K562 (cell line): Measurements from ENCODE around the gene GSK3B. TPM values are rescaled to one million over a fixed set of nuclear protein-coding genes. Genes with fewer than 3 reads are reported as not detected.

ENCODE experiments used
- ATAC-seq: fragments of 200-7000 bp; cut with Tn5 transposase; 3 replicates; pipeline ENCODE4 v1.9.1; 2020; ENCODE audit warnings: moderate library complexity
- BruUV-seq: library from RNA; stranded (reverse); fragments of 400-500 nt; replicated peaks from 2 replicates; lab custom pipeline; 2021; lab: Mats Ljungman, UMichigan
- CTCF ChIA-PET: fragments of 300-600 bp; formaldehyde crosslinking; extraction: SDS; loops from one replicate; lab custom pipeline; 2021; ENCODE audit warnings: low intra/inter-chr PET ratio; lab: Yijun Ruan, JAX
- POLR2A ChIA-PET: fragments of 300-600, 350-650 bp; sonication (Branson Sonifier 250); formaldehyde crosslinking; extraction: SDS; loops from one replicate; lab custom pipeline; 2021; ENCODE audit warnings: antibody characterized with exemption, inconsistent platforms; lab: Yijun Ruan, JAX
- DNase-seq, 4 experiments: peaks; one replicate each; pipeline versions ENCODE4 v3.0.0 to v3.0.0-alpha.2; 2011 to 2018; ENCODE audit warnings: low spot score in 3 of 4, mixed read lengths in 3 of 4; ENCODE audit errors: extremely low read depth in 1 of 4
- FAIRE-seq: peaks from 2 replicates; lab custom pipeline; 2011; peaks lifted over from hg19 to GRCh38; lab: Jason Lieb, UNC
- H2AFZ ChIP-seq: 2 replicates; pipeline ENCODE4 v1.6.0; 2011; ENCODE audit warnings: low read depth, low read length, control low read depth, inconsistent platforms
- H3K27ac ChIP-seq: fragments of 200-600 bp; 3 replicates; pipeline ENCODE4 v1.8.0; 2011; ENCODE audit warnings: low read depth, mild to moderate bottlenecking, control low read depth, inconsistent platforms, low read length, moderate library complexity, mixed read lengths; ENCODE audit errors: extremely low read depth
- H3K27me3 ChIP-seq, 2 experiments: fragments of 300-600 bp in 1 of 2; 2 replicates in 1 of 2; 3 replicates in 1 of 2; pipeline versions ENCODE4 v1.6.0 to v1.8.0; 2011; ENCODE audit warnings: inconsistent platforms in 2 of 2, low read length in 2 of 2, mild to moderate bottlenecking in 1 of 2, mixed read lengths in 1 of 2, moderate library complexity in 1 of 2; ENCODE audit not compliant: control insufficient read depth in 2 of 2, insufficient read depth in 2 of 2
- H3K36me3 ChIP-seq: fragments of 300-600 bp; 3 replicates; pipeline ENCODE4 v1.8.0; 2011; ENCODE audit warnings: mild to moderate bottlenecking, low read length, inconsistent platforms; ENCODE audit not compliant: control insufficient read depth, insufficient read depth
- H3K4me1 ChIP-seq, 2 experiments: fragments of 200-600 bp in 1 of 2; replicated peaks in 1 of 2; 2 replicates in 1 of 2; 3 replicates in 1 of 2; pipeline versions ENCODE4 v1.5.1 to v1.8.0; 2011; ENCODE audit warnings: inconsistent platforms in 2 of 2, low read length in 2 of 2, mild to moderate bottlenecking in 1 of 2, mixed read lengths in 1 of 2, moderate library complexity in 1 of 2; ENCODE audit not compliant: control insufficient read depth in 2 of 2, insufficient read depth in 2 of 2
- H3K4me2 ChIP-seq: 2 replicates; pipeline ENCODE4 v1.6.1; 2011; ENCODE audit warnings: low read length, control low read depth, inconsistent platforms, mixed read lengths; ENCODE audit not compliant: insufficient read depth
- H3K4me3 ChIP-seq: fragments of 200-600 bp; sonication (generic), shearing (Covaris generic); 2 replicates; pipeline ENCODE4 v1.5.1; 2016; ENCODE audit warnings: control low read depth, inconsistent platforms
- H3K79me2 ChIP-seq: fragments of 200-600 bp; 3 replicates; pipeline ENCODE4 v1.8.0; 2011; ENCODE audit warnings: low read length, inconsistent platforms; ENCODE audit not compliant: control insufficient read depth, insufficient read depth
- H3K9ac ChIP-seq, 2 experiments: 2 replicates each; pipeline versions ENCODE4 v1.6.0 to v1.6.1; 2011; ENCODE audit warnings: low read depth in 2 of 2, low read length in 2 of 2, control low read depth in 1 of 2, inconsistent platforms in 1 of 2, mild to moderate bottlenecking in 1 of 2, mixed read lengths in 1 of 2; ENCODE audit not compliant: insufficient read depth in 1 of 2
- H3K9me1 ChIP-seq: one replicate; pipeline ENCODE4 v1.6.0; 2011; ENCODE audit warnings: inconsistent platforms, mild to moderate bottlenecking, low read length, moderate library complexity; ENCODE audit not compliant: control insufficient read depth, insufficient read depth
- H3K9me3 ChIP-seq: replicated peaks from 2 replicates; pipeline ENCODE4 v1.5.1; 2011; ENCODE audit warnings: low read depth, low read length, inconsistent platforms; ENCODE audit not compliant: control insufficient read depth, insufficient read depth
- H4K20me1 ChIP-seq: replicated peaks from 2 replicates; pipeline ENCODE4 v1.6.1; 2011; ENCODE audit warnings: low read length, inconsistent platforms, mixed read lengths; ENCODE audit not compliant: control insufficient read depth, insufficient read depth
- CHD4 ChIP-seq: fragments of 200-600 bp; sonication (generic); IDR thresholded peaks from 3 replicates; pipeline ENCODE4 v1.6.1; 2012; ENCODE audit warnings: low read depth, mild to moderate bottlenecking, mixed read lengths, low read length, inconsistent platforms; ENCODE audit not compliant: insufficient read depth, insufficient replicate concordance, poor library complexity, severe bottlenecking
- CTBP1 ChIP-seq: fragments of 450-650 bp; IDR thresholded peaks from 2 replicates; pipeline ENCODE4 v1.6.1; 2016; ENCODE audit warnings: borderline replicate concordance
- E2F3 ChIP-seq: fragments of 250-450 bp; sonication (Bioruptor Pico); IDR thresholded peaks from 2 replicates; pipeline ENCODE4 v1.4.0; 2020; ENCODE audit warnings: mild to moderate bottlenecking
- EP300 ChIP-seq: IDR thresholded peaks from 2 replicates; pipeline ENCODE4 v1.6.1; 2012; ENCODE audit warnings: low read length, improper control_type of control experiment
- LARP7 ChIP-seq: fragments of 450-650 bp; IDR thresholded peaks from 2 replicates; pipeline ENCODE4 v1.6.1; 2016
- MTA3 ChIP-seq: fragments of 450-650 bp; formaldehyde crosslinking; IDR thresholded peaks from 2 replicates; pipeline ENCODE4 v1.6.1; 2017; ENCODE audit warnings: mild to moderate bottlenecking, borderline replicate concordance
- NFE2 ChIP-seq: IDR thresholded peaks from 2 replicates; pipeline ENCODE4 v1.6.1; 2014; ENCODE audit warnings: antibody characterized with exemption, low read depth
- PHB ChIP-seq: fragments of 250-450 bp; sonication (Bioruptor Pico); IDR thresholded peaks from 2 replicates; pipeline ENCODE4 v1.5.0; 2021
- SLC30A9 ChIP-seq: fragments of 250-450 bp; sonication (Bioruptor Pico); IDR thresholded peaks from 2 replicates; pipeline ENCODE4 v1.8.0; 2022; ENCODE audit warnings: mild to moderate bottlenecking, moderate library complexity
- TOE1 ChIP-seq, 2 experiments: fragments of 450-650 bp in 1 of 2; sonication (generic) in 1 of 2; formaldehyde crosslinking in 1 of 2; IDR thresholded peaks; 2 replicates each; pipeline versions ENCODE4 v1.7.1 to v1.8.0; 2016 to 2022; ENCODE audit warnings: borderline replicate concordance in 2 of 2, mild to moderate bottlenecking in 2 of 2, antibody characterized with exemption in 1 of 2, inconsistent platforms in 1 of 2, low read depth in 1 of 2, missing genetic modification reagents in 1 of 2, moderate library complexity in 1 of 2
- ZC3H4 ChIP-seq: sonication (generic); formaldehyde crosslinking; IDR thresholded peaks from 2 replicates; pipeline ENCODE4 v1.9.0; 2021; ENCODE audit warnings: missing genetic modification reagents, borderline replicate concordance
- ZNF224 ChIP-seq: sonication (generic); formaldehyde crosslinking; IDR thresholded peaks from 2 replicates; pipeline ENCODE4 v1.8.0; 2022; ENCODE audit warnings: mild to moderate bottlenecking, missing genetic modification reagents
- ZNF408 ChIP-seq: fragments of 250-450 bp; sonication (Bioruptor Pico); IDR thresholded peaks from 2 replicates; pipeline ENCODE4 v1.4.0; 2020; ENCODE audit warnings: low read depth, mild to moderate bottlenecking, moderate library complexity
- ZNF766 ChIP-seq: fragments of 200-800 bp; sonication (Bioruptor generic); conservative IDR thresholded peaks from 2 replicates; pipeline ENCODE4 v1.6.1; 2016; ENCODE audit warnings: missing genetic modification characterization, missing compliant biosample characterization
- WGBS: fragments of 100-300 bp; shearing (Covaris generic); methylation state at CpG from one replicate; pipeline ENCODE4 v1.1.6; 2016; ENCODE audit warnings: low coverage, mixed read lengths; ENCODE audit not compliant: insufficient coverage; ENCODE audit errors: missing lambda C conversion rate; 5-methylcytosine and 5-hydroxymethylcytosine counted together
- in situ Hi-C: fragments of 300-500 bp; cut with MboI; formaldehyde crosslinking; loops from 4 replicates; pipeline ENCODE4 v1.15.0; 2018; ENCODE audit warnings: inconsistent platforms, mixed read lengths
- intact Hi-C: fragments of 100-400 bp; cut with micrococcal nuclease; formaldehyde crosslinking; loops from 2 replicates; pipeline ENCODE4 v1.14.2; 2022
- polyA plus RNA-seq, 8 experiments: library from polyadenylated mRNA; depleted of rRNA in 4 of 8; stranded (reverse) in 5 of 8; unstranded in 3 of 8; fragments of >200 nt; fragmentation: Nextera tagmentation in 2 of 8; fragmentation: Illumina TruSeq in 1 of 8; extraction: Ambion mirVana in 2 of 8; extraction: Trizol in 1 of 8; gene quantifications; 2 replicates each; pipeline versions ENCODE4 v1.2.1 to v1.2.3, GENCODE V29; 2011 to 2014; ENCODE audit warnings: inconsistent platforms in 1 of 8, missing spikeins in 1 of 8
- total RNA-seq, 7 experiments: library from RNA; depleted of rRNA in 6 of 7; stranded (reverse); fragments of >200 nt in 6 of 7; fragmentation: Illumina TruSeq in 2 of 7; extraction: Trizol in 2 of 7; gene quantifications; 2 replicates each; pipeline versions ENCODE4 v1.2.1 to v1.2.3, GENCODE V29; 2011 to 2021; ENCODE audit warnings: low replicate concordance in 1 of 7
- TF ChIP-seq, protein P1 (sequence below): fragments of 450-650 bp; IDR thresholded peaks from 2 replicates; pipeline ENCODE4 v1.6.1; 2016; ENCODE audit warnings: borderline replicate concordance

Gene GSK3B
- total and polyA plus RNA-seq, 9 of the 15 experiments (the other 6 are each of a cell fraction or from before 2014, with no cell fraction given), result 4.7 to 25.0 (median 18.7) TPM

GRCh38 chr3:119817071-119817470 is 277.2 kb downstream of the GSK3B start:
- in situ Hi-C loops, result no loop called here
- POLR2A ChIA-PET, result interaction anchor here (0.5 to 0.6 kb wide), 2 partner anchors 8 to 216 kb away, joined by 3 to 4 read pairs; no protein-coding TSS in a partner anchor

More at GRCh38 chr3:119817071-119817470, 277.2 kb downstream of the GSK3B start:
- Histone ChIP-seq H4K20me1 (no peaks in the 10 kb centered on the region), H3K27me3 (peaks cover 6 to 25% of the 10 kb centered on the region in 2 experiments; a peak in 4 of 5 replicates)
- BruUV-seq, result no TSS peak
- DNase-seq, result no peak
- TF ChIP-seq EP300 (no peak), TOE1 (IDR thresholded peaks at IDR 0.05; ENCODE audit: borderline replicate concordance) (no peak), TOE1 (CRISPR knock-in tag; IDR thresholded peaks at IDR 0.05; ENCODE audit: borderline replicate concordance, low read depth) (no peak), CTBP1 (no peak), NFE2 (no peak), PHB (CRISPR knock-in tag) (no peak), ZNF408 (no peak), ZNF766 (no peak), ZNF224 (no peak), E2F3 (CRISPR knock-in tag) (no peak), MTA3 (no peak), ZC3H4 (CRISPR knock-in tag) (no peak), CHD4 (no peak), SLC30A9 (CRISPR knock-in tag) (no peak), LARP7 (no peak)
- TF ChIP-seq, protein P1, sequence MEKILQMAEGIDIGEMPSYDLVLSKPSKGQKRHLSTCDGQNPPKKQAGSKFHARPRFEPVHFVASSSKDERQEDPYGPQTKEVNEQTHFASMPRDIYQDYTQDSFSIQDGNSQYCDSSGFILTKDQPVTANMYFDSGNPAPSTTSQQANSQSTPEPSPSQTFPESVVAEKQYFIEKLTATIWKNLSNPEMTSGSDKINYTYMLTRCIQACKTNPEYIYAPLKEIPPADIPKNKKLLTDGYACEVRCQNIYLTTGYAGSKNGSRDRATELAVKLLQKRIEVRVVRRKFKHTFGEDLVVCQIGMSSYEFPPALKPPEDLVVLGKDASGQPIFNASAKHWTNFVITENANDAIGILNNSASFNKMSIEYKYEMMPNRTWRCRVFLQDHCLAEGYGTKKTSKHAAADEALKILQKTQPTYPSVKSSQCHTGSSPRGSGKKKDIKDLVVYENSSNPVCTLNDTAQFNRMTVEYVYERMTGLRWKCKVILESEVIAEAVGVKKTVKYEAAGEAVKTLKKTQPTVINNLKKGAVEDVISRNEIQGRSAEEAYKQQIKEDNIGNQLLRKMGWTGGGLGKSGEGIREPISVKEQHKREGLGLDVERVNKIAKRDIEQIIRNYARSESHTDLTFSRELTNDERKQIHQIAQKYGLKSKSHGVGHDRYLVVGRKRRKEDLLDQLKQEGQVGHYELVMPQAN, result no peak
- TF ChIP-seq, all 486 proteins: peak for 0
- H3K4me1 ChIP-seq, result no peaks in the 10 kb centered on the region
- H3K4me2 ChIP-seq, result no peak overlapping the region
- H3K27ac ChIP-seq, result no peak overlapping the region
- 6% methylated on average over 5 of the region's 12 CpGs for WGBS
- FAIRE-seq (no peak), ATAC-seq (no peak)
- CTCF ChIA-PET, result no interaction called here
- H2AFZ ChIP-seq, result no peak overlapping the region
- H3K79me2 ChIP-seq, result no peaks in the 10 kb centered on the region
- no peaks in the 10 kb centered on the region for H3K9me3 ChIP-seq
- no peak overlapping the region for H3K4me3 ChIP-seq
- no peak overlapping the region for H3K9ac ChIP-seq
- no peaks in the 10 kb centered on the region for H3K9me1 ChIP-seq
- no peaks in the 10 kb centered on the region for H3K36me3 ChIP-seq
- intact Hi-C loops, result loop anchor here (10.0 kb wide), 1 partner anchor 62 kb away; no protein-coding TSS in a partner anchor
